Stimulated activated naive B cell treated with anti-CD40 and anti-IgM and Interleukin-4, amounts not matched to agents 10 μg/mL and 1 μg/mL and 100 μg/mL, for 72 hours (primary cell): ENCODE results near the gene TRO.

ENCODE experiments used
- ATAC-seq, 2 donors: fragments of 150-1000 bp; cut with Tn5 transposase; replicated peaks; 2 replicates each; pipeline ENCODE4 v1.10.0; 2021; ENCODE audit warnings: moderate library complexity in 1 of 2
- DNase-seq: peaks from one replicate; pipeline ENCODE4 v3.0.0; 2021
- H3K27ac Mint-ChIP-seq: one replicate; pipeline ENCODE4 v1.8.0; 2022; ENCODE audit warnings: mild to moderate bottlenecking, mixed read lengths
- H3K27me3 Mint-ChIP-seq, 2 donors: one replicate each; pipeline ENCODE4 v1.8.0; 2022; ENCODE audit warnings: mixed read lengths in 2 of 2
- H3K36me3 Mint-ChIP-seq, 2 donors: one replicate each; pipeline ENCODE4 v1.8.0; 2022; ENCODE audit warnings: mixed read lengths in 2 of 2, mild to moderate bottlenecking in 1 of 2
- H3K4me1 Mint-ChIP-seq, 2 donors: one replicate each; pipeline ENCODE4 v1.8.0; 2022; ENCODE audit warnings: mixed read lengths in 2 of 2, mild to moderate bottlenecking in 1 of 2
- H3K4me3 Mint-ChIP-seq, 2 donors: one replicate each; pipeline ENCODE4 v1.8.0; 2022; ENCODE audit warnings: mild to moderate bottlenecking in 2 of 2, mixed read lengths in 2 of 2, moderate library complexity in 1 of 2
- H3K9me3 Mint-ChIP-seq, 2 donors: one replicate each; pipeline ENCODE4 v1.8.0; 2022; ENCODE audit warnings: mixed read lengths in 2 of 2, mild to moderate bottlenecking in 1 of 2

Gene TRO

DNA sequence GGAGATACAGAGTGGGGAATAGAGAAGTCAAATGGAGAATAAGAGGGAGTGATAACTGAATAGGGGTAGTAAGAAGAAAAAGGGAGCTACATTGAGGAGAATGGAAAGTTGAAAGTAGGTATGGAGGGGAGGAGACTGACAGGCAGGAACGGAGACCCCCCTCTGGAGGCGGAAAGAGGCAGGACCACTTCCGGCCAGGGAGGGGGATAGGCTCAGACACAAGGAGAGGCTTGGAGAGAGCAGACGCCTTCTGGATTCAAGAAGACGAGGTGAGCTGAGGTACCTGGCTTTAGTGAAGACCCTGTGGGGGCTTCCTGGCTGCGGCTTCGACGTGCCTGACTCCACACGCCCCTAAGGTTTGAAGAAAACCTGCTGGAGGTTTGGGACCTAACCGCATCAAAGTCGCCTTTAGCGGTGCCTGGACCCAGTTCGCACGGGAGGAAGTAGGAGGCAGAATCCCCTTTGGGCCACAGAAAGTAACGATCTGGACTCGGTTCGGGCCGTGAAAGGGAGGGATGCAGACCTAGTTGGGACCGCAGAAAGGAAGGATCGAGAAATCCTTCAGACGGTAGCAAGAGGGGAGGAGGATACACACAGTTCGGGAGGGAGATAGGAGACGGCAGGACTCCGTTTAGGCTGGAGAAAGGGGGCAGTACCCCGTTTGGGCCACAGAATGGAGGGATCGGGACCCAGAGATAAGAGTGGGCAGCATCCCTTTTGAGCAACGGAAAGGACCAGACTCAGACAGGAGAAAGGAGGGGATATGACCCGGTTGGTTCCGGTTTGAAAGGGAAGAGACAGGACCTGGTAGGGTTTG, at the start of gene TRO:
TSS of gene TRO (plus strand) at position 215 of the 817 bp plus-strand sequence. CDS start 1,423 bp downstream, outside the sequence.
- H3K27me3 Mint-ChIP-seq = peaks cover 0 to 15% of the 10 kb centered on the region in 2 donors
- H3K4me1 Mint-ChIP-seq = peaks cover 11 to 25% of the 10 kb centered on the region in 2 donors
- peak within 1 kb of the TSS; percentile 84 to 97 for H3K4me3 Mint-ChIP-seq
- ATAC-seq = peak; percentile 16 to 23
- peak within 1 kb of the TSS; percentile 63 for H3K27ac Mint-ChIP-seq
- H3K9me3 Mint-ChIP-seq = peaks cover 0 to 2% of the 10 kb centered on the region in 2 donors
- peaks cover 0 to 4% of the 10 kb centered on the region in 2 donors for H3K36me3 Mint-ChIP-seq
- no peak for DNase-seq

DNA sequence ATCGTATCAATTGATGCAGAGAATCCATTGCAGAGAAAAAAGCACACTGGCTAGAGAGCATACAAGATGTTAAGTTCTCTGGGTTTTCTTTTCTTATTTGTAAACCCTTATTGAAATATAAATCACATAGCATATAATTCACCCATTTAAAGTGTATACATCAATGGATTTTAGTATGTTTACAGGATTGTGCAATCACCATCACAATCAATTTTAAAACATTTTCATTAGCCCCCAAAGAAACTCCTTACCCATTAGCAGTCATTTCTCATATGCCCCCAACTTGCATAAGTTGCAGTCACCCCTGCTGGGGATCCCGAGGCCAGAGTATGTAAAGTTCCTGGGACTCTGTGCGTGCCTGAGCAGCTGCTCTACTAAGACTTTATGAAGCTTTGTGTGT, 34.9 kb upstream of the TRO start:
- Mint-ChIP-seq H3K36me3 (no peaks in the 10 kb centered on the region), H3K27ac (no peak overlapping the region), H3K4me3 (no peak overlapping the region), H3K27me3 (peaks cover 39 to 41% of the 10 kb centered on the region in 2 donors), H3K9me3 (no peaks in the 10 kb centered on the region), H3K4me1 (no peaks in the 10 kb centered on the region)
- ATAC-seq = no peak
- DNase-seq = no peak

DNA sequence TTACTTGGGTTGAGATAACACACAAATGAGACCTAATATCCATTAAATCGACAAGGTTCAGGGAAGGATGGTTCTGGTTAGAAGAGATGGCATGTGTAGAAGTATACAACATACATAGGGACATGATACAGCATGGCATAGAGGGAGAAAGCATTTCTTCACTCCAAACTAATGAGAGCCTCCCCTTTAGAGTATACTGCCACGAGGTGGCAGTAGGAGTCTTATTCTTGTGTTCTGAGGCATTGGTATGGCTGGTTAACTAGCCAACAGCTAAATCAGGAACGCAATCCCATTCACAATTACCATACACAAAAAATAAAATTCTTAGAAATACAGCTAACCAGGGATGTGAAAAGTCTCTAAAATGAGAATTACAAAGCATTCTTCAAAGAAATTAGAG, 29.1 kb upstream of the TRO start:
- H3K4me1 Mint-ChIP-seq = no peaks in the 10 kb centered on the region
- ATAC-seq = peak; percentile 63 to 64
- no peak for DNase-seq
- H3K27ac Mint-ChIP-seq = no peak overlapping the region
- peaks cover 30 to 34% of the 10 kb centered on the region in 2 donors for H3K27me3 Mint-ChIP-seq
- H3K36me3 Mint-ChIP-seq = no peaks in the 10 kb centered on the region
- H3K4me3 Mint-ChIP-seq = no peak overlapping the region
- H3K9me3 Mint-ChIP-seq = peaks cover 2 to 13% of the 10 kb centered on the region in 2 donors

DNA sequence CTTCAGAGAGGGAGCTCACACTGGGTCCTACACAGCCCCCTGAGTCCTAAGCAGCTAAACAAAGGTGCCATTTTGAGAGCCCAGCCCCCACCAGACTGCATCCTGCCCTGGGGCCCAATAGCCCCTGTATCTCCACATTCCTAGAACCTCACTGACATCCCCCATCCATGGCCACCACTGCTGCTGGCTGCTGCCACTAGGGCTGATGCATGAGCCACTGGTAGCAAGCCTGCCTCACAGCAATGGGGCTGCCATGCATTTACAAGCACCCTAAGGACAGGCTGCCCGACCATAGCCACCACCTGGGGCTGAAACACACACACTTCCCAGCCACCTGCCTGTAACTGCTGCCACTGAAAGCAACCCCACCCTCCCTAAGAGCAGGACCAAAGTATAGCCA, 26.5 kb upstream of the TRO start:
- H3K27me3 Mint-ChIP-seq = peaks cover 13 to 14% of the 10 kb centered on the region in 2 donors
- H3K36me3 Mint-ChIP-seq = no peaks in the 10 kb centered on the region
- H3K4me3 Mint-ChIP-seq = no peak overlapping the region
- H3K4me1 Mint-ChIP-seq = no peaks in the 10 kb centered on the region
- H3K27ac Mint-ChIP-seq = no peak overlapping the region
- no peak for ATAC-seq
- H3K9me3 Mint-ChIP-seq = peaks cover 3 to 13% of the 10 kb centered on the region in 2 donors
- DNase-seq = no peak

GRCh38 chrX:54909941-54910340, 10.7 kb upstream of the TRO start:
- no peak for ATAC-seq
- no peak overlapping the region for H3K27ac Mint-ChIP-seq
- H3K9me3 Mint-ChIP-seq = peaks cover 3 to 13% of the 10 kb centered on the region in 2 donors
- no peaks in the 10 kb centered on the region for H3K4me1 Mint-ChIP-seq
- peaks cover 0 to 2% of the 10 kb centered on the region in 2 donors for H3K36me3 Mint-ChIP-seq
- H3K27me3 Mint-ChIP-seq = peaks cover 0 to 6% of the 10 kb centered on the region in 2 donors
- H3K4me3 Mint-ChIP-seq = no peak overlapping the region
- DNase-seq = no peak

DNA sequence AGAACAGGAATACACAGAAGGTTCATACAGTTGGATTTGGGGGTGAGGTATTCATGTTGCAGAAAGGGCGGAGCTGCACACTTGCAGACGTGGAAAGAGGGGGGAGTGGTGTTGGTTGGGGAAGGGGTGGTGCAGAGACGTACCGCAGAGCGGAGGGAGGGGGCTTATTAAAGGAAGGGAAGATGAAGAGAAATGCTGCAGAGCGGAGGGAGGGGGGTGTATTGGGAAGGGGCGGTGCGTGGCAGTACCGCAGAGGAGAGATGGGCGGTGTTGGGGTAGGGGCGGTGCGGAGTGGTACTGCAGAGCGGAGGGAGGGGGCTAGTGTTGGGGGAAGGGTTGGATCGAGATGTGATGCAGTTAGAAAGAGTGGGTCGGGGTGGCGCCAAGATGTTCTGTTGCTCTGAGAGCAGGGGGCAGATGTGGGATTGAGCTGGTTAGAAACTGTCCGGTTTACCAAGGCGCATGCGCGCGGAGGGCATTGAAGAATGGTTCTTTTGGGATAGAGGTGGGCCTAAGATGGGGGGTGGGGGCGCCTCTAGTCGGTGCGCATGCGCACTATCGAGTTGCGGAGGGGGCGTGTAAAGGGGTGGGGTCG, 900 bp downstream of the TRO start:
- peaks cover 0 to 4% of the 10 kb centered on the region in 2 donors for H3K36me3 Mint-ChIP-seq

DNA sequence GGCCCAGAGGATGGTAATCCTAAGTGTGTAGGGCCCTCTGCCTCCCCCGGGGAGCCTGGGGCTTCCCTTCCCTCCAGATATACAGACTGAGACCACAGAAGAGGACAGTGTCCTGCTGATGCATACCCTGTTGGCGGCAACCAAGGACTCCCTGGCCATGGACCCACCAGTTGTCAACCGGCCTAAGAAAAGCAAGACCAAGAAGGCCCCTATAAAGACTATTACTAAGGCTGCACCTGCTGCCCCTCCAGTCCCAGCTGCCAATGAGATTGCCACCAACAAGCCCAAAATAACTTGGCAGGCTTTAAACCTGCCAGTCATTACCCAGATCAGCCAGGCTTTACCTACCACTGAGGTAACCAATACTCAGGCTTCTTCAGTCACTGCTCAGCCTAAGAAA, 1.9 kb downstream of the TRO start:
- DNase-seq = no peak
- H3K9me3 Mint-ChIP-seq = no peaks in the 10 kb centered on the region
- peak overlapping the region; percentile 11 for H3K27ac Mint-ChIP-seq
- H3K36me3 Mint-ChIP-seq = peaks cover 0 to 4% of the 10 kb centered on the region in 2 donors
- H3K4me3 Mint-ChIP-seq = peak overlapping the region; percentile 84 to 97
- peaks cover 11 to 25% of the 10 kb centered on the region in 2 donors for H3K4me1 Mint-ChIP-seq
- ATAC-seq = no peak
- peaks cover 0 to 15% of the 10 kb centered on the region in 2 donors for H3K27me3 Mint-ChIP-seq

More for the DNA sequence above, 900 bp downstream of the TRO start:
- peaks cover 11 to 25% of the 10 kb centered on the region in 2 donors for H3K4me1 Mint-ChIP-seq
- DNase-seq (peak; percentile 22), ATAC-seq (peak; percentile 75 to 80)
- no peaks in the 10 kb centered on the region for H3K9me3 Mint-ChIP-seq
- peaks cover 0 to 15% of the 10 kb centered on the region in 2 donors for H3K27me3 Mint-ChIP-seq
- peak overlapping the region; percentile 63 for H3K27ac Mint-ChIP-seq
- peak overlapping the region; percentile 84 to 97 for H3K4me3 Mint-ChIP-seq

DNA sequence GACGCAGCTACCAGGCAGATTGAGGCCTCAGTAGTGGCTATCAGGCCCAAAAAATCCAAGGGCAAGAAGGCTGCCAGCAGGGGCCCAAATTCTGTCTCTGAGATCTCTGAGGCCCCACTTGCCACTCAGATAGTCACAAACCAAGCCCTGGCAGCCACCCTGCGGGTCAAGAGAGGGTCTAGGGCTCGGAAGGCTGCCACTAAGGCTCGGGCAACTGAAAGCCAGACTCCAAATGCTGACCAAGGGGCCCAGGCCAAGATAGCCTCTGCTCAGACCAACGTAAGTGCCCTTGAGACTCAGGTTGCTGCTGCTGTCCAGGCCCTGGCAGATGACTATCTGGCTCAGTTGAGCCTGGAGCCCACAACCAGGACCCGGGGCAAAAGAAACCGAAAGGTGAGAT, 2.8 kb downstream of the TRO start:
- ATAC-seq (no peak), DNase-seq (no peak)
- Mint-ChIP-seq H3K27me3 (peaks cover 0 to 15% of the 10 kb centered on the region in 2 donors), H3K36me3 (peaks cover 0 to 4% of the 10 kb centered on the region in 2 donors), H3K4me3 (no peak overlapping the region), H3K9me3 (peaks cover 0 to under 1% of the 10 kb centered on the region in 2 donors), H3K4me1 (peaks cover 11 to 25% of the 10 kb centered on the region in 2 donors), H3K27ac (no peak overlapping the region)

DNA sequence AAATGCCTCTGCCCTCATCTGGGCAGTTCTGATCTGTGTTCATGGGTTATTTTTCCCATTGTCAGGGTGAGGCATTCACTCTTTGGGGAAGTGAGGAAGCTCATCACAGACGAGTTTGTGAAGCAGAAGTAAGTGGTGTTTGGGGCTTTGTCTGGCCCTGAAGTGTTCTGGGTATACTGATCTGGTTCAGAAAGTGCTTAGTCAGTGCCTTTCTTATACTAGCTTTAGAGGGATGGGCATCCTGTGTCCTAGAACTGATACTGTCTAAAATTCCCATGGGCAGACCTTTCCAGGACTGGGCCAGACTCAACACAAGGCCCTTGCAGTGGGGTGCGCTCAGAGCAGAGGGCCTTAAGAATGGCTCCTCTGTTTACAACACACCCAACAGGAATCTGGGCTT, 6.4 kb downstream of the TRO start:
- H3K27me3 Mint-ChIP-seq = no peaks in the 10 kb centered on the region
- no peak overlapping the region for H3K4me3 Mint-ChIP-seq
- H3K4me1 Mint-ChIP-seq = peaks cover 2 to 6% of the 10 kb centered on the region in 2 donors
- H3K36me3 Mint-ChIP-seq = peaks cover 0 to 1% of the 10 kb centered on the region in 2 donors
- no peak overlapping the region for H3K27ac Mint-ChIP-seq
- peak in 1 of 2 donors; percentile 25 for ATAC-seq
- no peak for DNase-seq
- peaks cover 0 to 1% of the 10 kb centered on the region in 2 donors for H3K9me3 Mint-ChIP-seq

GRCh38 chrX:54928876-54929275, 8.3 kb downstream of the TRO start:
- no peak overlapping the region for H3K4me3 Mint-ChIP-seq
- peaks cover 0 to 1% of the 10 kb centered on the region in 2 donors for H3K9me3 Mint-ChIP-seq
- no peak overlapping the region for H3K27ac Mint-ChIP-seq
- no peaks in the 10 kb centered on the region for H3K27me3 Mint-ChIP-seq
- H3K36me3 Mint-ChIP-seq = peaks cover 0 to 1% of the 10 kb centered on the region in 2 donors
- ATAC-seq (no peak), DNase-seq (no peak)
- no peaks in the 10 kb centered on the region for H3K4me1 Mint-ChIP-seq

- no peaks in the 10 kb centered on the region for H3K27me3 Mint-ChIP-seq
- H3K4me1 Mint-ChIP-seq = no peaks in the 10 kb centered on the region
- no peak overlapping the region for H3K4me3 Mint-ChIP-seq
- H3K36me3 Mint-ChIP-seq = peaks cover 0 to 1% of the 10 kb centered on the region in 2 donors
- H3K27ac Mint-ChIP-seq = no peak overlapping the region
- DNase-seq (no peak), ATAC-seq (no peak)
- peaks cover 0 to 1% of the 10 kb centered on the region in 2 donors for H3K9me3 Mint-ChIP-seq
Observed at GRCh38 chrX:54930291-54931049, 9.8 kb downstream of the TRO start.

- DNase-seq = no peak
- peaks cover 0 to 1% of the 10 kb centered on the region in 2 donors for H3K9me3 Mint-ChIP-seq
- no peak overlapping the region for H3K27ac Mint-ChIP-seq
- peaks cover 0 to 2% of the 10 kb centered on the region in 2 donors for H3K36me3 Mint-ChIP-seq
- no peak overlapping the region for H3K4me3 Mint-ChIP-seq
- ATAC-seq = no peak
- no peaks in the 10 kb centered on the region for H3K4me1 Mint-ChIP-seq
- no peaks in the 10 kb centered on the region for H3K27me3 Mint-ChIP-seq
Observed at GRCh38 chrX:54931107-54931506, 10.5 kb downstream of the TRO start.

GRCh38 chrX:54933150-54933826, 12.7 kb downstream of the TRO start:
- H3K27ac Mint-ChIP-seq = no peak overlapping the region
- H3K9me3 Mint-ChIP-seq = peaks cover 0 to 1% of the 10 kb centered on the region in 2 donors
- no peaks in the 10 kb centered on the region for H3K27me3 Mint-ChIP-seq
- H3K4me3 Mint-ChIP-seq = no peak overlapping the region
- no peak for DNase-seq
- H3K4me1 Mint-ChIP-seq = no peaks in the 10 kb centered on the region
- ATAC-seq = no peak
- H3K36me3 Mint-ChIP-seq = peaks cover 0 to 2% of the 10 kb centered on the region in 2 donors

- ATAC-seq (no peak), DNase-seq (no peak)
- Mint-ChIP-seq H3K9me3 (no peaks in the 10 kb centered on the region), H3K36me3 (peaks cover 0 to 2% of the 10 kb centered on the region in 2 donors), H3K27me3 (no peaks in the 10 kb centered on the region), H3K4me3 (no peak overlapping the region), H3K4me1 (no peaks in the 10 kb centered on the region), H3K27ac (no peak overlapping the region)
Observed at GRCh38 chrX:54934058-54934457, 13.4 kb downstream of the TRO start.
